ENCODE results near the gene ELFN2.

The ELFN2 gene

DNA sequence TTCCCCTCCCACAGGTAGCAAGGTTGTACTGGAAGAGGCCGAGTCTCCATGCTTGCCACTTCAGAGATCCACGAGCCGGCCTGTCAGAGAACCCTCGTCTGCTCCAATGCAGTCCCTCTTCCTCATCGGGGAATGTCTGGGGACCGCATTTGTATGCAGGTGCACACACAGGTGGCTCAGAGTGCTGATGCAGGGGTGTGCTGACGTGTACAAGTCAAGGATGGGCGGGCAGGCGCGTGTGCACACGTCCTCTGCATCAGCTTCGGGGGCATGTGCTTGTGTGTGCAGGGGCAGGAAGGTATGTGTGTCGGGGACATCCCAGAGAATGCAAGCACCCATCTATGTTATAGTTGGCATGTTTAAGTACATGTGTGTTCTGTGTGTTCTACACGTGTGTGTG, 49.4 kb downstream of the ELFN2 start:
- TF ChIP-seq, protein P1, sequence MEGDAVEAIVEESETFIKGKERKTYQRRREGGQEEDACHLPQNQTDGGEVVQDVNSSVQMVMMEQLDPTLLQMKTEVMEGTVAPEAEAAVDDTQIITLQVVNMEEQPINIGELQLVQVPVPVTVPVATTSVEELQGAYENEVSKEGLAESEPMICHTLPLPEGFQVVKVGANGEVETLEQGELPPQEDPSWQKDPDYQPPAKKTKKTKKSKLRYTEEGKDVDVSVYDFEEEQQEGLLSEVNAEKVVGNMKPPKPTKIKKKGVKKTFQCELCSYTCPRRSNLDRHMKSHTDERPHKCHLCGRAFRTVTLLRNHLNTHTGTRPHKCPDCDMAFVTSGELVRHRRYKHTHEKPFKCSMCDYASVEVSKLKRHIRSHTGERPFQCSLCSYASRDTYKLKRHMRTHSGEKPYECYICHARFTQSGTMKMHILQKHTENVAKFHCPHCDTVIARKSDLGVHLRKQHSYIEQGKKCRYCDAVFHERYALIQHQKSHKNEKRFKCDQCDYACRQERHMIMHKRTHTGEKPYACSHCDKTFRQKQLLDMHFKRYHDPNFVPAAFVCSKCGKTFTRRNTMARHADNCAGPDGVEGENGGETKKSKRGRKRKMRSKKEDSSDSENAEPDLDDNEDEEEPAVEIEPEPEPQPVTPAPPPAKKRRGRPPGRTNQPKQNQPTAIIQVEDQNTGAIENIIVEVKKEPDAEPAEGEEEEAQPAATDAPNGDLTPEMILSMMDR (IDR thresholded peaks at IDR 0.05), result no peak

DNA sequence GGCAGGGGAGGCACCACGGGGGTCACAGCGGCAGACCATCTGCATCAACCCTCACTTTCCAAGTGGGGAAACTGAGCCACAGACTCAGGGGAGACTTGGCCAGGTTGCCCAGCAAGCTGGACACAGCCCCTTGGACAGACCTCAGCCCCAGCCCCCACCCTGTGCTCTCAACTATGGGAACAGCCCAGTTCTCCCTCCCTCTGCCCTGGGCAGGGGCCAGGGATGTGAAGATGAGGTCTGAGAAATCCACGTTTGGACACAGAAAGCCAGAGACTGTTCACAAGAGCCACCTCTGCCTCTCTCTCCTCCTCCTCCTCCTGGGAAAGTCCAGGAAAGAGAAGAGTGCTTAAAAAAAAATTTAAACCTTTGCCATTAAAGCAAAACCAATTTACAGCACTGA, 50.1 kb downstream of the ELFN2 start:
- Histone ChIP-seq H3K4me3 (no peak overlapping the region), H3K27ac (no peak overlapping the region)
- no peak for DNase-seq (ENCODE audit: low spot score)
- TF ChIP-seq, protein P1 (IDR thresholded peaks at IDR 0.05), result no peak

More for the DNA sequence above, 49.4 kb downstream of the ELFN2 start:
- no peak for DNase-seq (ENCODE audit: low spot score)
- Histone ChIP-seq H3K27ac (no peak overlapping the region), H3K4me3 (no peak overlapping the region)

DNA sequence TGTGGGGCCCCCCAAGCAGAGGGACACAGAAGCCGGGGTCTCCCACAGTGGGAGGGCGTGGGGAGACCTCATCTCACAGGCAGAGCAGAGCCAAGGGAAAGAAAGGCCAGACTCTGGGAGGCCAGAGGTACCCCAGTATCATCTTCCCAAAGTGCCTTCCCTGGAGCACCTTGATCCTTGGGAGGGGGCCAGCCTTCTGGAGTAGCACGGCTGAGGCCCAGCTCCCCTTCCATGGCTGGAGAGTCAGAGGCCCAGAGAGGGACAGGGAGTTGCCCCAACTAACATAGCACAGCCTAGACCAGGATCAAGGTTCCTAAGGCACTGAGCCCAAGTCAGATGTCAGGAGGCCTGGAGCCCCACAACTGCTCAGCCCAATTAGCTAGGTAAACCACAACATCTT, 50.6 kb downstream of the ELFN2 start:
- no peak overlapping the region for H3K4me3 ChIP-seq
- DNase-seq (ENCODE audit: low spot score), result no peak
- H3K27ac ChIP-seq, result no peak overlapping the region
- TF ChIP-seq, protein P1 (IDR thresholded peaks at IDR 0.05), result no peak

DNA sequence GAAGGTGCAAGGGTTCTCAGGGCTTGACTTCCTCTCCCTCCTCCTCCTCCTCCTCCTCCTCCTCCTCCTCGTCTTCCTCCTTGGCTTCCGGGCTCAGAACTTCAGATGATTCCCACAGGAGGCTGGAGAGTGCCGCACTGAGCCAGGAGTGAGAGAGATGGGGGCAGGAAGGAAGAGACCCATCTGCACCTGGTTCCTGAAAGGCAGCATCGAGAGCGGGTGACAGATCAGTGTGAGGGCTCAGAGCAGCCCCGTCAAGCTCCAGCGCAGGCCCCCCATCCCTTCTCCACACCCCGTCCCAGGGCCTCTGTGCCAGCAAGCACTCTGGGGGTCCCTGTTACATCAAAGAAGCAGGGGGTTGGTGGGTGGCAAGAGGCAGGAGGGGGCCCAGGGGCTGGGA, 51.5 kb downstream of the ELFN2 start:
- TF ChIP-seq, protein P1 (IDR thresholded peaks at IDR 0.05), result no peak
- DNase-seq (ENCODE audit: low spot score), result no peak
- no peak overlapping the region for H3K4me3 ChIP-seq

DNA sequence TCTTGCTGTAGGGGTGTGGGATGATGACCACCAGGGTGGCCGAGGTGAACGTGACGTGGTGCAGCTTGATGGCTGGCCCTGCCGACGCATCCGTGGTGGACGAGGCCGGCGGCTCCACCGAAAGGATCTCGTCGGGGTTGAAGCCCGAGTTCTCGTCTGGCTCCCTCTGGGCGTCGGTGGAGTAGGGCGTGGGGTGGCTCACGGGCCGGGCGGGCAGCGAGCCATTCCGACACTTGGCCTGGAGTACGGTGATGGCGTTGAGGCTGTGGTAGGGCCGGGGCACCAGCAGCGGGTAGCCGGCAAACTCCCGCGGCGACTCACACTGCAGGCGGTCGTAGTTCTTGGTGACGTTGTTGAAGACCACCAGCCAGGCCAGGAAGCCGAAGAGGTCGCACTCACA, 52.7 kb downstream of the ELFN2 start:
- no peak overlapping the region for H3K27ac ChIP-seq
- DNase-seq (ENCODE audit: low spot score), result no peak
- TF ChIP-seq, protein P1 (IDR thresholded peaks at IDR 0.05), result no peak
- no peak overlapping the region for H3K4me3 ChIP-seq

More for the DNA sequence above, 51.5 kb downstream of the ELFN2 start:
- no peak overlapping the region for H3K27ac ChIP-seq

DNA sequence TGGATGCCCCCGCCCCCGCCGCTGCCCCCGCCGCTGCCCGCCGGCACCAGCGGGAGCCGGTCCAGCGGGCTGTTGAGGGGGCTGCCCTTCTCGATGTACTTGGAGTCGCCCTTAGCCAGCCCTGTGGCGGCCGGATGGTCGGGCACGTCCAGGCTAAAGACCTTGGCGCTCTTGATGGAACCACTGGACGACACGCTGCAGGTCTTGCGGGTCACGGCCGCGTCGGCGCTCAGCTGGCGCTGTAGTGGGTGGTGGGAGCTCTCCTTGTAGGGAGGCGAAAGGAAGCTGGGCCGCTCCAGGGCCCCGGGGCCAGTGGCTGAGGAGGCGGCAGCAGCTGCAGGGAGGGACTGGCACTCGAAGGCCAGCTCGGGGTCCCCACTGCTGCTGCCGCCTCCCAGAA, 53.8 kb downstream of the ELFN2 start:
- TF ChIP-seq, protein P1 (IDR thresholded peaks at IDR 0.05), result no peak
- DNase-seq (ENCODE audit: low spot score), result no peak
- Histone ChIP-seq H3K4me3 (no peak overlapping the region), H3K27ac (no peak overlapping the region)

DNA sequence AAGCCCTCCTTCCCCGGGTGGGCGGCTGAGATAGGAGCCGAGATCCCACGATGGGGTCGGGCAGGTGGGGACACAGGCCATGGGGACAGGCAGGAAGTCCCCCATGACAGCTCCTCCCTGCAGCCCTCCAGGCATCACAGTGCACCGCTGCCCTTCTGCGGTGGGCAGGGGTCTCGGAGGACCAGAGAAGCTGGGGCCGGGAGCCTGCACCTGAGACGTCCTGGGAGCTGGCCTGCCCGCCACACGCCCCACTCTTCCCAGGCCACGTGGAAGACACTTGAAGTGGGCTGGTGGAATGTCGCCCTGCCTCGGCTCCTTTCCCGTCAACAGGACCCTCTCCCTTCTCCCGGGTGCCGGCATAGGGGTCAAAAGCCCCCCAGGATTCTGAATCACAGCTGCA, 55.4 kb downstream of the ELFN2 start:
- TF ChIP-seq, protein P1 (IDR thresholded peaks at IDR 0.05), result no peak
- no peak overlapping the region for H3K27ac ChIP-seq
- no peak overlapping the region for H3K4me3 ChIP-seq
- DNase-seq (ENCODE audit: low spot score), result no peak
